ENCODE results near the gene GLYATL1B.

GRCh38 chr11:59106363-59107336, 20.5 kb downstream of the GLYATL1B start, which contains the start of gene FAM111B:
- peak in 2 of 3 experiments; percentile 8 to 11 for TF ChIP-seq CTCF (optimal IDR thresholded peaks at IDR 0.05 in 1 of 3, IDR thresholded peaks at IDR 0.05 in 1 of 3, conservative IDR thresholded peaks at IDR 0.05 in 1 of 3; ENCODE audit: extremely low read depth in 1 of 3, insufficient read depth in 2 of 3, low read length in 3 of 3)
- no peak for TF ChIP-seq EZH2 (IDR thresholded peaks at IDR 0.05; ENCODE audit: low read length)

Measured in keratinocyte (primary cell).